HG03571 (cell line): Measurements from ENCODE around the gene ATP8B4.
"Not testable (repeated sequence)": the region's sequence is repeated elsewhere in the genome, so short reads cannot be mapped to it uniquely, and the experiment has no call there.

Experiments
- ATAC-seq: cut with Tn5 transposase; IDR thresholded peaks from one replicate; pipeline ENCODE4 v1.9.1; 2021; ENCODE audit not compliant: unreplicated experiment

The ATP8B4 gene

DNA sequence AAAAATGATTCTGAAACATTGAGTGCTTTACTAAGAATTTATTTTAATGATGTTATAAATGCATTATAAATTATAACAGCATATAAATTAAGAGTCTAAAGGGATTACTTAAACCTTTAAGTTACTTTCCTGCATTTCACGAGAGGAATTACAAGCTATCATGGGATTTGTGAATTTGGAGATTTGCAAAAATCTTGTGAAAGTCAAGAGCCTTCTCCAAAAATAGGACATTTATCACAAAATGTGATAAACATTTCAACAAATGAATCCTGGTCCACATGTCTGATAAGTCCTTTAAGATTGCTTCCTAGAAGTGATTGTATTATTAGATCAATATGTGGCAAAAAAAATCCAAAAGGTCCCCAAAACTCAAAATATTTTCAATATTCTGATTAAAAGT lies 154.5 kb downstream of the ATP8B4 start:
- ATAC-seq: no peak

DNA sequence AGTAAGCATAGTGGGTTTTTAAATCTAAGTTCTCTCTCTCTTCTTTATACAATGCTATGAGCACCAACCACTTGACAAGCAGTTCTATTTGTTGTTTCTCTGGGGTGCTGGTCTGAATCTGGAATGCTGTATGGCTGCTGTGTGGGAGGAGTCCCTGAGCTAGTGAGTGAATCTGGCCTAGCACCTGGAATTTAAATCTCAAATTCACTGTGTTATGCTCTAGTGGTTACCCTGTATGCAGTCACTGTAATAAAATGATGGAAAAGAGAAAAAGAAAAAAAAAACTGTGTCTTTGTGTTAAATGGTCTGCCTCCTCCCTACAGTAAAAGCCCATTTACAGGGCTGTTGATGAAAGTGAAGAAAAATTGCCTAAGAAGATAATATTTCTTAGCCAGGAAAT lies 155.0 kb downstream of the ATP8B4 start:
- no peak for ATAC-seq

DNA sequence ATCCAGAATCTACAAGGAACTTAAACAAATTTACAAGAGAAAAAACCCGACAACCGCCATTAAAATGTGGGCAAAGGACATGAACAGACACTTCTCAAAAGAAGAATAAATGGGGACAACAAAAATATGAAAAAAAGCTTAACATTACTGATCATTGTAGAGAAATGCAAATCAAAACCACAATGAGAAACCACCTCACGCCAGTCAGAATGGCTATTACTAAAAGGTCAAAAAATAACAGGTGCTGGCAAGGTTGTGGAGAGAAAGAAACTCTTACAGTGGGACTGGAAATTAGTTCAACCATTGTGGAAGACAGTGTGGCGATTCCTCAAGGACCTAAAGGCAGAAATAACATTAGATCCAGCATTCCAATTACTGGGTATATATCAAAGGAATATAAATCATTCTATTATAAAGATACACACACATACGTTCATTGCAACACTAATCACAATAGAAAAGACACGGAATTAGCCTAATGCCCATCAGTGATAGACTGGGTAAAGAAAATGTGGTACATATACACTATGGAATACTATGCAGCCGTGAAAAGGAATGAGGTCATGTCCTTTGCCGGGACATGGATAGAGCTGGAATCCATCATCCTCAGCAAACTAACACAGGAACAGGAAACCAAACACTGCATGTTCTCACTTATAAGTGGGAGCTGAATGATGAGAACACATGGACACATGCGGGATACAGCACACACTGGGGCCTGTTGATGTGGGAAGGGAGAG lies 155.8 kb downstream of the ATP8B4 start:
- not testable (repeated sequence) for ATAC-seq

DNA sequence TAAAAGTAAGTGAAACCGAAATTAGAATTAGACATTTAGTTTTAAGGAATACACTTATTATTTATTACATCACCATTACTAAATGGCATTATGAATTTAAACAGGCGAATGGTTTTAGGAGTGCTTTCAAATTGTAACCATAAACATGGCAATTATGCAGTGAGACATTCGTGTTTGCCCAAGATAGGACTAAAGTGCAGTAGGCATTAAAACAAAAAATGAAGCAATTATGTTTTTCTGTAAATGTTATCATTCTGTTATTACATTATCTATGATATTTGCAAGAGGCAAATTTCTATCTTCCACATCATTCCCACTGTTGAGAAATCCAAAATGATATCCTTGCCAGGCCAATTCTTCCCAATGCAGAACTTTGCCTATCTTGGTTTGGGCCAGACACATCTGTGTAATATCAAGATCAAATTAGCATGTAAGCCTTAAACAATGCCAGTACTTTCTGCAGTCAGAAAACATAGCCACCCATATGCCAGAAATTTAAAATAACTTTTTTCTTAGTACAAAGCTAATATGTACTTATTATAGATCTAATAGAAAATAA lies 156.9 kb downstream of the ATP8B4 start:
- ATAC-seq: no peak

DNA sequence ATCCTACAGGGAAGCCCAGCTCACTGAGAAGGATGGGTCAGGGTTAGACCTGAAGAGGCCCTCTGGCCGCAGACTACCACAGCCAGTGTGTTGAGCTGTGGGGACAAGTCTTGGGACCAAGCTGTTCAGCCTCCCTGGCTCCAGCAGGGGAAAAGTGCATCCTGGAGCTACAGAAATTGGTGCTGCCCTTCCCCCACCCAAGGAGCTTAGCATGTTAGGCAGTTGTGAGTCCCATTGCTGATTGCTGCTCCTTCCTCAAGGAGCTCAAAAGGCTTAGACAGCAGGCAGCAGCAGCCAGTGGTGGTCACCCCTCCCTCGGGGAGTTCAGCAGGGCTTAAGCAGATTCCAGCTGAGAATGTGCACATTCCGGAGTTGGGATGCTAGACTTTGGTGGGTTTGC lies 165.6 kb downstream of the ATP8B4 start:
- no peak for ATAC-seq

DNA sequence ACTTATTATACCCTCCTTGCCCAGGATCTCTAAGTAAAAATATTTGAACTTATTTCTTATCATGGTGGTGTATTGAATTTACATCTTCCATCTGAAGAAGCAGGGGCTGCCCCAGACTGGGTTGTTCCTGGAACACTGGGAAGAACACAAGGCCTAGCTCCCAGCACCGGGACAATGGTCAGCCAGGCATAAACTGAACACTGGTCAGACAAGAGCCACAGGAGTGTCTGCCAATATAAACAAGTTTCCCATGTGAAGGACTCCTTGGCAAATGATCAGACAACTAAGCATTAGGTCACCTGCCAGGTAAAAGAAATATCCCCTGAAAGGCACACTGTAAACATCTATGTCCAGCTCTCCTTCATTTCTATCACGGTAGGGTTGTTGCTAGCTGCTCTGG lies 172.4 kb downstream of the ATP8B4 start:
- ATAC-seq: no peak

DNA sequence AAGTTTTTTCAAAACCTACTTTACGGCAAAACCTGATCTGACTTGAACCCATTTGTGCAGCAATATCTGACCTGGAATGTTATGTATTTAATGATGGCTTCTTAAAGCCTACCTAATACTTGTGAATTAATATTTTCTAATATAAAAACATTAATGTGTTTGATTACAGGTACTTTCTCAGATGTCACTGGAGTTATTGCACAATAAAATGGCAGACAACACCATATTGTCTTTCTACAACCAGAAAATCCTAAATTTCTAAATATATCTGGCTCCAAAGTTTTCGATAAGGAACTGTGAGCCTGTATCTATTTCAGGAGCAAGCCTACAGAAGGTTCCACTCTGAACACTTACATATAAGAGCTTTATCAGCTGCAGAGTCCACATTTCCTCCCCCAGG lies 184.5 kb downstream of the ATP8B4 start:
- ATAC-seq: no peak

DNA sequence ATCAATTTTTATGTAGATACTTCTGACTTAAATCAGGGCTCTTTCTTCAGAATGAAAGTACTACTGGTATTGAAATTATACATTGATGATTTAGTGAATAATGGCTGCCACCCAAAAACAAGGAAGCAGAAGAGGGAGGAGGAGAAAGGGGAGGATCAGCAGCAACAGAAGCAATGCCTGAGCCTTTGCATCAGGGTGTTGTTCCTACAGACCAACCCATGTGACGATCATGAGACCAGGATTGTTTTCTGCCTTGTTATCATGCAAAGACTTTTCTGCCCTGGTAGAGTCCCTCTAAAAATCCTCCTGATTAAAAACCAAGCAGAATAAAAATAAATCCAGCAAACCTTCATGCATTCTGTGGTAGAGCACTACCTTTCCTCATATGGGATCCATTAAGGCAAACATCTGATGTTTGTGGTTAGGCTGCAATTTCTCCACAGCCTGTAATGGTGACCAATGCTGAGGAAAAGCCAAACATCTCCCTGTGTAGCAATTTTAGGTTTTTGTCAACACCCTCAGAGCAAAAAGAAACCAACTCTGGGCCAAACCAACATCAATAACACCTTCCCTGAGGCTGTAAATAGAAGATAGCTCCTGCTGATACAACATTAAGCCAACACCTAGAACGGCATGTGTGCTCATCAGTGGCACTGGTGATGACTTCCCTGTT lies 191.7 kb downstream of the ATP8B4 start:
- ATAC-seq: no peak

DNA sequence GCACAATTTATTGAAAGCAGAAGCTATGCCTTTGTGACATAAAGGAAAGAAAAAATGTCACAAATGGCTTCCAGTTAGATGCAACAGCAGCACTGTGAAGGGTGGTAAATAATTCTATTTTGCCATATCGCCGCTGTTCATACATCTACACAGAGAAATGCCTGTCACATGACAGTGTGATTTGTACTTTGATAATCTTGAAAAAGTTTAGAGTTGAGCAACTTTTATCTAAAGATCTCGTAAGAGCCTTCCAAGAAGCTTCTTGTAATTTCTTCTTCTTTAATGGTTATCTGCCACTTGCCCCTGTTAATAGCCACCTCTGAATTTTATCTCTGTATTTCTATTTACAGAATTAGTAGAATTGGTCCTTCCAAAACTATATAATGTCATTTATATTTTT lies 192.3 kb downstream of the ATP8B4 start:
- no peak for ATAC-seq

DNA sequence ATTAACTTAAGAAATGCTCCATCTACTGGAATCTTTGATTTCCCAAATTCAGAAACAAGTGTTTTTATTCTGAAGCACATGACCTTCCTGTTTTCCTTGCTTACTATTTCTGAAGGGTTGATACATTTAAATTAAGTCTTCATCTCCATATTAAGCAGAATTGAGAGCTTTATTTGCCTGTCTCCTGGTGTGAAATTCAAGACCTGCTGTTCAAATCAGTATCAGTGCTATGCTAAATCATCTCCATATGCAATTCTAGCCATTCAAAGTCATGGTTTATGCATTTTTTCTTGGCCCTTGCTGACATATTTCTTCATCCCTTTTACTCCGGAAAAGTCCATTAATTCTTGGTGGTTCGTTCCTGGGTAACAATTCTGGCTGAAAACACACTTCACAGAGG lies 195.4 kb downstream of the ATP8B4 start:
- no peak for ATAC-seq

DNA sequence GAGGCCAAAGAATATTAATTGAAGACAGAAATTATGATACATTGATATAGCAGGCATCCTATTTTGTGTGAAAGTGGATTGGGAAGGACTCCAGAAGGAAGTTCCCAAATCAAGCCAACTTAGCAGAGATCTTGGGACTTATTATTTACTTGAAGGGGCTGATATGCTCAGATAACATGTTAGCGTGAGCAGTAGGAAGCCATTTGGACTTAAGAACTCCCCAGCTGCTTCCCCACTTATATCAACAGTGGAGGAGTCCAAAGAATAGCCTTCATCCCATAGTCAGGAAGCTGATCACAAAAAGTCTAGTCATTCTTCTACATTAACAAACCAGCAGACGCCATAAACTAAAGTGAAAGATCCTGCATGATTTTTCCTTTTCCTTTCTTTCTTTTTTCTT lies 200.0 kb downstream of the ATP8B4 start:
- ATAC-seq: no peak

DNA sequence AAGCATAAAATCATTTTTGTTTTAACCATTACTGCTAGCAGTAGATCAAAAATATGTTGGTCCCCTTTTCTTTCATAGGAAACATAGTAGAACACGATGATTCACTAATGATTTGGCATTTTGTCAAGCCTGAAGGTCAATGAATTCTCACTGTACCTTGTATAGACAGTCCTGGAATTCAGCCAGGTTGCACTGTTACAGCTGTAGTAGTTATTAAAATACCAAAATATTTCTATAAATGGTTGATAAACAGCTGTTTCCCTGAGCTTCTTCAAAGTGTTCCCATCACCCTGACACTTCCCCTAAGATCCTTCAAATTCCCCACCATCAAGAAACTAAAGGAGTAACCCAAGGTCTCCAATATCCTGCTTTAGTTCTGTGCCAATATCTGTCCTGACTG lies 200.9 kb downstream of the ATP8B4 start:
- ATAC-seq: no peak

DNA sequence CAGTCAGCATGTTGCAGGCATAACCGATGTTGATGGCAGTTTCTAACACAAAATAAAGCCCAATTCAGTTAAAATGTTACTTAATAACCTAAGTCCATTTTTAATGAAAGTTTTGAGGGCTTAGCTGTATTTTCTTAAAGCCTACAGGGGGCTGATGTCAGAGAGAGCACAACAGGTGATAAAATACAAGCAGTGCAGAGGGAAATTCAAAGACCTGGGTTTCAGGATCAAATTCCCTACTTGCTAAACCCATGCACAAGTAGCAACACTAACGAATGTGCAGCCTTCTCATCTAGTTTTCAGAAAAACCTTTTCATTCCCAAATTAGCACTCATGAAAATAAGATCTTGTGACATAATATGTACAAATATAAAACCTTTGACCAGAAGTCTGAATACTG lies 202.0 kb downstream of the ATP8B4 start:
- ATAC-seq: no peak

DNA sequence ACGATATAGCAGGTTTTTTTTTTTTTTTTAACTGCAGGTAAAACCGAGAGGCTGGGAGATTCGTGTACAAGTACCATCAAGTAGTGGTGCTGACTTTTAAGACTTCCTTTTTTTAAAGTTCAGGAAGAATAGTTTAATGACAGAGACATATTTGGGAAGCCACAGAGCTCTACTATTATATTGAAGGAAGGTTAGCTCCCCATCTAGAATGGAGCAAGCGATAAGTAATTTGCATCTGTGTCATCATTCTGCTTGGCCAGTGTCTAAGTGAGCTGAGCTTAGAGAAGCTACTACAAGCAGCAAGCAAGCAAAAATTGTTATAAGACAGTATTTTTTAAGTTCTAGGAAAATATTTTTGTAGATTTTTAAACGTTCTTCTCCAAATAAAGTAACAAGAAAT lies 203.2 kb downstream of the ATP8B4 start:
- ATAC-seq: no peak

DNA sequence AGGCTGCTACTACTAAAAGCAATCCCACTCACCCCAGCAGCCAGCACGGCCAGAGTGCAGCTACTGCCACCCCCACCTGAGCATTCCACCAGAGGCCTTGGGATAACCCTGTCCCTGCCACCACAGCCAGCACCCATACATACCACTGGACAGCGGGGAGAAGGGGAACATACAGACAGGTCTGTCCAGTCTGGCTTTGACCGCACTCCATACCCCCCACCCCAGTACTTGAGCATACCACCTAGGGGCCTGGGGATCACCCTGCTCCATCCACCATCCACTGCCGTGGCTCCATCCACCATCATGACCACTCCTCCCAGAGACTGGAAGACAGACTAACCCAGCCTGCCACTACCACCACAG lies 210.1 kb downstream of the ATP8B4 start:
- no peak for ATAC-seq

DNA sequence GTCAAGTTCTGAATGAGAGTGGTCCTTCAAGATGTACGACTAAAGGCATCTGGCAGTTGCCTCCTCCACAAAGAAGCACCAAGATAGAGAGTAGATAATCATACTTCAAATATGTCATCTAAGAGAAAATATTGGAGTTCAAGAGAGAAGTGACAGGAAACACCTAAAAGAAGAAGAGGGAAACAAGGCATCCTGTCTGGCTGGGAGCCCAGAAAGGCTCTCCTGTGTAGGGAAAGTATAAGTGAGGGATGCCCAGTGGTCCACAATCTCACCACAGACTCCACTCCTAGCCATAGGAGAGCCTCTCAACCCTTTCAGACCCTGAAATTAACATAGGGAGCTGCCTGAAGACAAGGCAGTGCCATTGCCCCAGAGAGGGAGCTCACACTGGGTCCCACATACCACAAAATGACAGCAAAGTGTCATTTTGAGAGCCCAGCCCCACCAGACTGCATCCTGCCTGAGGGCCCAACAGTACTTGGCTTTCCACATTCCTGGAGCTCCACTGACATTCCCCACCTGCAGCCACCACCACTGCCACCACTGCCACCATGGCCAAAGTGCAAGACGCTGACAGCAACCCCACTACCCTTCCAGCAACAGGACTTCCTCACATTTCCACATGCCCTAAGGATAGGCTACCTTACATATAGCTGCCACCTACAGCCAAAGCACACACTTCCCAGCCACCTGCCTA lies 210.6 kb downstream of the ATP8B4 start:
- ATAC-seq: no peak

DNA sequence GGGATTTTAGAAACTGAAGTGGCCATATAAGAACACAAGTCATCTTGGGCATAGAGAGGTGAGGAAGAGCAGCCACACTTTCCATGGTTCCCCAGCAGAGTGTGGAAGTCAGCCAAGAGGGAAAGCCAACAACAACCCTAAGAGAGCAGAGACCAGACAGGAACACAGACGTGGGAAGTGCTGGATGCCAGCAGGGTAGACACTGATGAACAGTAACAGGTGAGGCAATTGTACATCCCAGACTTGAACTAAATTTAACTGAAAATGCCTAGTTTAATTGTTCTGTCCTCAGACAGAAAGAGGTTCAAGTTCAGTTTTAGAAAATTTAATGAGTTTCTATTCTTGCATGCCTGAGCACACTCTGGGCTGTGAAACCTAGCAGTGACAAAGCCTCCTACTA lies 212.1 kb downstream of the ATP8B4 start:
- no peak for ATAC-seq

DNA sequence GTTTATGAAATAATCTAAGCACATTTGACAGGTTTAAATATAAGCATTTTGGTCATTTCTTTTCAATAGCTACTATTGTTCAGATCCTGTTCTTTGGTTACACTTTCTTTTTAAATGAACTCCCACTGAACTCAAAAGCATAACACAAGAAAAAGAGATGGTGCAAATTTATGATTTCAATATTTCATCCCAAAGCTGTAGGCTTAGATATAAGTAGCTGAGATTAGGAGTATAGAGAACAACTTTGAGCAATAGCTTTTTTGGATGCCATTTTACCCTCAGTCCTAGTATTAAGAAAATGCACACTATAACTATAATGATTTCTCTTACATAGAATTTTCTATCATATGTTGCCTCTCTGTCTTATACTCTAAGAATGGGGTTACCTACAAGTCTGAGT lies 213.8 kb downstream of the ATP8B4 start:
- no peak for ATAC-seq

DNA sequence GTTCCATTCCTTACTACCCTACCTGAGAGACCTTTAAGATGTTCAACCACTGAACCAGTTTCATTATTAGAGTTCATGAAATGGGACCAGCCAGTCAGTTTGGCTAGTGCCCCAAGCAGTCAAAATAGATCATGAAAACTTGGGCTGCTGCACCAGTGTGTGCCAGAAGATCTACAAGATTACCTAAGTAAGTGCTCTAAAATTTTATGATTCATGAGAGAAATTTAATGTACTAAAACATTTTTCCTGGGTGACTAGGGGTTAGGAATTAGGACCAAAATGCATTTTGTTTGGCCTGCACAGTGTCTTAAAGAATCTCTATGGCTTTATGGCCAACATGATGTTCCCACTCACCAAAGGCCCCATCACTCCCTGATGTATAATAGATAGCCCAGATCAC lies 214.7 kb downstream of the ATP8B4 start:
- no peak for ATAC-seq

DNA sequence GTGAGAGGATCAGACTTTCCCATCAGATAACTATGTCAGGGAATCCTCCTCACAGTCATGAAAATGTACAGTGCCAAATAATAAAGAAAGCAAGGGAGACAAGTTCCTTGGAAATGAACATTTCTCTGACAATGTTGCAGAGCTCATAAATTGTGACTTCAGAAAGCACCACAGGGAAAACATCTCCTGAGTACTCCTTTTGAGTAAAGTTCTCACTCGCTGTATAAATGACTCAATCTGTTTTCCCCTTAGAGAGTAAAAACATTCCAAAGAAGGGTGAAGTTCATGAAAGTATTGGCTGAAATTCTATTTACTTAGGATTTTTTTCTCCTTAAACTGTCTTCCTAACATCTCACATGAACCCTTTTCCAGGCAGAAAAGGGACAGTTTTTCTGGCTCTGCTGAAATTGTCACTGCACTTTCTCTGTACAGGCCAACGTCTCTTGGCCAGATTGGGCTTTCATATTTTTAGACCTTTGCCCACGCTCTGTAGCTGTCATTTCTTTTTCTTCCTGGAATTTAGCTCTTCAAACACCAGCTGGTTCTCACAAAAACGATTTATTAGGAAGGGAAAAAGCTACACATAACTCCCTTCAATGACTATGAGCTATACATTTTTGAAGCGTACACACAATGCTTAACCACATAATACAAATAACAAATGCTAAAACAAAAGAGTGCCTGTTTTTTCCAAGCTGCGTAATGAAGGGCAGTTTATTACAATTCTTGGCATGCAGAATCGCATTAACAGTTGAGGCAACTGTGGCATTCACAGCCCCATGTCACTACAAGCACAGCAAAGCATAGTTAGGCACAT lies 216.1 kb downstream of the ATP8B4 start:
- ATAC-seq: no peak

DNA sequence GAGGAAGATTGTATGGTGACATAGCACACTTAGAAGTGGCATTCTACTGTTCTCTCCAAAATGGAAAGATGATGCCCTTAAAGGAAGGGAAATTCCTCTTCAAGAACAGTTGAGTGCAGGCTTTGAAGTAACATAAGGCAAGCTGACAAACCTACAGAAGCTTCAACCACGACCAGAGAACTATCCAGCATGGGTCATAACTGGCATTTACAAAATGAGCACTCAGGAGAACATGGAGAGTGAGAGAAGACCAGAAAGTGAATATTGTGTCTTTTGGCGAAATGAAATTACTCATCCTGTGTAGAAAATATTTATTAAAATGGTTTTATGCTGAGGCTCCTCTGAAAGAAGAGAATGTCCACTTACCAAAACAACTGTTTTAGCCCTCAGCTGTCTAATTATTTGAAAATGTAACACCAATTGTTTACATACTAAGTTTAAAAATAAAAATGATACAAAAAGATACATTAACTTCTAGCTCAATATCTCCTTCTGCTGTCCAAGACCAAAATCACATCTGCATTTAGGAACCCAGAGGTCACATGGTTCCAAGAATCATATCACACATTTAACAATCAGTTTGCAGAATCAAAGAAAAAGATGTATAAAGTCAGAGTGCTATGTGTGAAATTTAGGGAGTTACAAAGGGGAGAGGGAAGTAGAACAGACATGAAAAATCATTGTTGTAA lies 216.9 kb downstream of the ATP8B4 start:
- ATAC-seq: no peak
